Endothelial cell (in vitro differentiated cells): ENCODE data around the gene FHOD3. TPM values are rescaled to one million over a fixed set of nuclear protein-coding genes. Genes with fewer than 3 reads are reported as not detected.

Experiments used
- DNase-seq: peaks from one replicate; pipeline ENCODE4 v3.0.0; 2021; ENCODE audit warnings: low spot score
- H3K27ac Mint-ChIP-seq: one replicate; pipeline ENCODE4 v1.8.0; 2021; ENCODE audit warnings: mixed read lengths, inconsistent platforms; ENCODE audit not compliant: unreplicated experiment
- H3K27me3 Mint-ChIP-seq: one replicate; pipeline ENCODE4 v1.8.0; 2021; ENCODE audit warnings: mild to moderate bottlenecking, moderate library complexity, mixed read lengths, inconsistent platforms; ENCODE audit not compliant: unreplicated experiment
- H3K36me3 Mint-ChIP-seq: one replicate; pipeline ENCODE4 v1.8.0; 2021; ENCODE audit warnings: mild to moderate bottlenecking, low read depth, mixed read lengths, inconsistent platforms; ENCODE audit not compliant: unreplicated experiment
- H3K4me1 Mint-ChIP-seq: one replicate; pipeline ENCODE4 v1.8.0; 2021; ENCODE audit warnings: mild to moderate bottlenecking, mixed read lengths, inconsistent platforms; ENCODE audit not compliant: unreplicated experiment
- H3K4me3 Mint-ChIP-seq: one replicate; pipeline ENCODE4 v1.8.0; 2021; ENCODE audit warnings: mild to moderate bottlenecking, mixed read lengths, inconsistent platforms; ENCODE audit not compliant: unreplicated experiment
- H3K9me3 Mint-ChIP-seq: one replicate; pipeline ENCODE4 v1.8.0; 2021; ENCODE audit warnings: mixed read lengths, inconsistent platforms; ENCODE audit not compliant: unreplicated experiment
- CTCF ChIP-seq: fragments of 200-600 bp; sonication (generic); IDR thresholded peaks from one replicate; pipeline ENCODE4 v1.5.0; 2021; ENCODE audit warnings: antibody characterized with exemption; ENCODE audit not compliant: unreplicated experiment
- total RNA-seq: library from RNA; stranded (reverse); fragmentation: NEBNext Ultra II Directional; extraction: Animal tissue kit (Norgen Biotek cat#: 25700); gene quantifications from one replicate; pipeline ENCODE4 v1.2.1, GENCODE V29; 2021; ENCODE audit not compliant: unreplicated experiment

FHOD3 gene
- total RNA-seq, 1 donor from 2014 or later, result 0.67 TPM

- no peak overlapping the region for H3K4me3 Mint-ChIP-seq
- no peak for TF ChIP-seq CTCF
- H3K9me3 Mint-ChIP-seq, result no peaks in the 10 kb centered on the region
- H3K4me1 Mint-ChIP-seq, result no peaks in the 10 kb centered on the region
- no peak overlapping the region for H3K27ac Mint-ChIP-seq
- H3K36me3 Mint-ChIP-seq, result no peaks in the 10 kb centered on the region
- peaks cover 10% of the 10 kb centered on the region for H3K27me3 Mint-ChIP-seq
- no peak for DNase-seq
Measured at GRCh38 chr18:36405611-36406010, 108.1 kb downstream of the FHOD3 start.

GRCh38 chr18:36406805-36407204, 109.3 kb downstream of the FHOD3 start:
- H3K9me3 Mint-ChIP-seq, result no peaks in the 10 kb centered on the region
- no peak for TF ChIP-seq CTCF
- no peaks in the 10 kb centered on the region for H3K36me3 Mint-ChIP-seq
- H3K27ac Mint-ChIP-seq, result no peak overlapping the region
- no peaks in the 10 kb centered on the region for H3K4me1 Mint-ChIP-seq
- peaks cover 10% of the 10 kb centered on the region for H3K27me3 Mint-ChIP-seq
- no peak for DNase-seq
- no peak overlapping the region for H3K4me3 Mint-ChIP-seq

GRCh38 chr18:36408606-36409005, 111.1 kb downstream of the FHOD3 start:
- Mint-ChIP-seq H3K4me3 (no peak overlapping the region), H3K27ac (no peak overlapping the region), H3K27me3 (peaks cover 10% of the 10 kb centered on the region), H3K4me1 (no peaks in the 10 kb centered on the region), H3K9me3 (no peaks in the 10 kb centered on the region), H3K36me3 (no peaks in the 10 kb centered on the region)
- no peak for DNase-seq
- no peak for TF ChIP-seq CTCF

GRCh38 chr18:36409779-36410178, 112.3 kb downstream of the FHOD3 start:
- no peak for DNase-seq
- Mint-ChIP-seq H3K27me3 (peaks cover 10% of the 10 kb centered on the region), H3K4me3 (no peak overlapping the region), H3K4me1 (no peaks in the 10 kb centered on the region), H3K36me3 (no peaks in the 10 kb centered on the region), H3K9me3 (no peaks in the 10 kb centered on the region), H3K27ac (no peak overlapping the region)
- no peak for TF ChIP-seq CTCF

- DNase-seq, result no peak
- Mint-ChIP-seq H3K9me3 (no peaks in the 10 kb centered on the region), H3K27me3 (peaks cover 10% of the 10 kb centered on the region), H3K36me3 (no peaks in the 10 kb centered on the region), H3K4me1 (no peaks in the 10 kb centered on the region), H3K27ac (no peak overlapping the region), H3K4me3 (no peak overlapping the region)
- no peak for TF ChIP-seq CTCF
Measured at GRCh38 chr18:36410346-36410745, 112.8 kb downstream of the FHOD3 start.
